Left lung (tissue), 10 donors: ENCODE measurements around the gene FN1. TPM values are rescaled to one million over a fixed set of nuclear protein-coding genes. Genes with fewer than 3 reads are reported as not detected.

Experiments used
- ATAC-seq: fragments of 200-7000 bp; cut with Tn5 transposase; one replicate; pipeline ENCODE4 v1.9.1; 2020; ENCODE audit warnings: moderate library complexity
- DNase-seq, 4 donors: peaks; one replicate each; pipeline ENCODE4 v3.0.0-alpha.2; 2013 to 2020
- H3K27ac ChIP-seq, 2 donors: fragments of 200-600 bp; sonication (generic) in 1 of 2; one replicate each; pipeline versions ENCODE4 v1.5.0 to v1.8.0; 2020 to 2021
- H3K27me3 ChIP-seq, 2 donors: fragments of 200-600 bp; sonication (generic) in 1 of 2; one replicate each; pipeline versions ENCODE4 v1.5.0 to v1.8.0; 2020 to 2021
- H3K36me3 ChIP-seq, 2 donors: fragments of 200-600 bp; sonication (generic) in 1 of 2; one replicate each; pipeline versions ENCODE4 v1.5.0 to v1.8.0; 2020 to 2021
- H3K4me1 ChIP-seq, 2 donors: fragments of 200-600 bp; one replicate each; pipeline ENCODE4 v1.8.0; 2021
- H3K4me3 ChIP-seq, 2 donors: fragments of 200-600 bp; sonication (generic) in 1 of 2; one replicate each; pipeline versions ENCODE4 v1.5.0 to v1.8.0; 2020 to 2021; ENCODE audit warnings: mild to moderate bottlenecking in 1 of 2
- H3K9me3 ChIP-seq, 2 donors: fragments of 200-600 bp; sonication (generic) in 1 of 2; one replicate each; pipeline versions ENCODE4 v1.5.0 to v1.8.0; 2020 to 2021
- CTCF ChIP-seq, 2 donors: fragments of 200-600 bp; sonication (generic) in 1 of 2; IDR thresholded peaks; one replicate each; pipeline versions ENCODE4 v1.5.0 to v1.8.0; 2021; ENCODE audit warnings: antibody characterized with exemption in 2 of 2
- intact Hi-C, 2 donors: fragments of 100-400 bp; cut with DNase I; formaldehyde crosslinking; loops; one replicate each; pipeline versions ENCODE4 v1.11.2 to v1.14.2; 2022
- polyA plus RNA-seq, 6 donors: library from polyadenylated mRNA; unstranded; fragments of 120-200 nt; gene quantifications; one replicate each; pipeline ENCODE4 v1.2.1, GENCODE V29; 2013; ENCODE audit not compliant: insufficient read length in 6 of 6
- total RNA-seq, 2 donors: library from RNA; stranded (reverse); fragmentation: NEBNext Ultra II Directional; extraction: Animal tissue kit (Norgen Biotek cat#: 25700); gene quantifications; one replicate each; pipeline ENCODE4 v1.2.1, GENCODE V29; 2021
- donor health status: DM: no; HTN: yes; CAD: no.
- donor health status: DM: no; HTN: no; CAD: no.

FN1 gene
- total and polyA plus RNA-seq, 8 donors = 1,663 to 3,073 (median 1,855) TPM

- H3K4me3 ChIP-seq = no peak overlapping the region
- no peaks in the 10 kb centered on the region for H3K9me3 ChIP-seq
- no peaks in the 10 kb centered on the region for H3K27me3 ChIP-seq
- H3K27ac ChIP-seq = no peak overlapping the region
- DNase-seq (no peak), ATAC-seq (no peak)
- no peak for TF ChIP-seq CTCF (IDR thresholded peaks at IDR 0.05)
- intact Hi-C loops = no loop called here
- H3K4me1 ChIP-seq = no peaks in the 10 kb centered on the region
- H3K36me3 ChIP-seq = peaks cover 0 to 24% of the 10 kb centered on the region in 2 donors
Measured at GRCh38 chr2:215403441-215404347, 32.2 kb downstream of the FN1 start.

- no peak for TF ChIP-seq CTCF (IDR thresholded peaks at IDR 0.05)
- intact Hi-C loops = no loop called here
- Histone ChIP-seq H3K9me3 (no peaks in the 10 kb centered on the region), H3K4me1 (peaks cover 3% of the 10 kb centered on the region in 2 donors), H3K36me3 (peaks cover 0 to 26% of the 10 kb centered on the region in 2 donors), H3K27me3 (no peaks in the 10 kb centered on the region), H3K4me3 (no peak overlapping the region), H3K27ac (no peak overlapping the region)
- DNase-seq (no peak), ATAC-seq (peak; percentile 15)
Measured at GRCh38 chr2:215401896-215402379, 33.9 kb downstream of the FN1 start.

GRCh38 chr2:215399067-215399716 is 36.7 kb downstream of the FN1 start:
- Histone ChIP-seq H3K27ac (no peak overlapping the region), H3K9me3 (no peaks in the 10 kb centered on the region), H3K4me1 (peaks cover 3 to 8% of the 10 kb centered on the region in 2 donors), H3K27me3 (no peaks in the 10 kb centered on the region), H3K4me3 (no peak overlapping the region), H3K36me3 (peaks cover 0 to 19% of the 10 kb centered on the region in 2 donors)
- intact Hi-C loops = no loop called here
- no peak for TF ChIP-seq CTCF (IDR thresholded peaks at IDR 0.05)
- DNase-seq = no peak
- no peak for ATAC-seq

- Histone ChIP-seq H3K36me3 (peaks cover 0 to 31% of the 10 kb centered on the region in 2 donors), H3K27me3 (no peaks in the 10 kb centered on the region), H3K27ac (peak overlapping the region in 1 of 2 donors; percentile 40), H3K4me1 (peaks cover 3 to 8% of the 10 kb centered on the region in 2 donors), H3K9me3 (no peaks in the 10 kb centered on the region), H3K4me3 (no peak overlapping the region)
- no peak for TF ChIP-seq CTCF (IDR thresholded peaks at IDR 0.05)
- DNase-seq (no peak), ATAC-seq (peak; percentile 89)
- intact Hi-C loops = no loop called here
Measured at GRCh38 chr2:215397632-215398341, 38.1 kb downstream of the FN1 start.
